ENCODE measurements around the gene GLRX. TPM values are rescaled to one million over a fixed set of nuclear protein-coding genes. Genes with fewer than 3 reads are reported as not detected.
A peak's percentile ranks its signal among the peaks of the same experiment; 100 is the strongest.

GLRX gene
- polyA plus RNA-seq, 3 donors, result 386 to 603 (median 555) TPM

DNA sequence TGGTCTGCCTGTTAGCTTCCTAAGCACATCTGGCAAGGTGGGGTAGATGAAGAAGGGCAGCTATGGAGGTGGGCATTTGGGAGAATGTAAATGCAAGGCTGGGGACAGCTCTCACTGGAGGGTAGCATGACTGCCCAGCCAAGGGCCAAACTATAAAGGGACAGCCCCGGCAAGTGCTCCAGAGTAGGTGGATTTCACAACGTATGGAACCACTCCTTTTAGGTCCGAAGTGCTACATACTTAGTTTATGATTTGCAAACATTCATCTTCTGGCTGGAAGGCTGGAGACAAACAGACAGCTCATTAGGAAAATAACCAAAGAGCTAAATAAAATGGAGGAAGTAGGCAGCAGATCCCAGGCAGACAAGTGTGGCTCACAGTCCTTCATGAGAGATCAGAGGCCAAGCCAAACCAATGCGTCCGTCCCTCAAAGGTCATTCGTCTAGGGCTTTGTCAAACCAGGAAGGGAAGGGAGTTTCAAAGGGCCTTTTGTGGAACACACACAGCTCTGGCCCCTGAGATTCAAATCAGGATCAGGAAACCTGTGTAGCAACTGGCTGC is 42.5 kb upstream of the GLRX start:
- Histone ChIP-seq H3K27me3 (ENCODE audit: control insufficient read depth in 2 of 2, insufficient read depth in 2 of 2, low read length in 2 of 2) (no peaks in the 10 kb centered on the region), H3K36me3 (replicated peaks in 1 of 2; ENCODE audit: control insufficient read depth in 1 of 2, insufficient read depth in 2 of 2, low read length in 2 of 2) (no peaks in the 10 kb centered on the region), H3K79me2 (ENCODE audit: insufficient read depth, low read length) (no peaks in the 10 kb centered on the region), H3K27ac (ENCODE audit: low read depth in 1 of 2, low read length in 2 of 2) (no peak overlapping the region), H3K4me1 (ENCODE audit: control insufficient read depth in 1 of 2, insufficient read depth in 2 of 2, low read length in 2 of 2) (peaks cover 64 to 75% of the 10 kb centered on the region in 2 donors), H4K20me1 (ENCODE audit: insufficient read depth, low read length) (no peaks in the 10 kb centered on the region), H3K9ac (ENCODE audit: insufficient read depth, low read length, poor library complexity, severe bottlenecking) (no peak overlapping the region), H3K4me3 (replicated peaks in 1 of 3; ENCODE audit: low read depth in 2 of 3, low read length in 3 of 3) (no peak overlapping the region), H3K4me2 (replicated peaks; ENCODE audit: extremely low read depth, low read length, poor library complexity, severe bottlenecking) (no peak overlapping the region), H3K9me3 (replicated peaks in 1 of 2; ENCODE audit: control insufficient read depth in 1 of 2, insufficient read depth in 1 of 2, low read length in 2 of 2) (no peaks in the 10 kb centered on the region), H2AFZ (ENCODE audit: insufficient read depth, low read depth, low read length, poor library complexity, severe bottlenecking) (no peak overlapping the region)
- TF ChIP-seq CTCF (IDR thresholded peaks at IDR 0.05), result no peak
- Mint-ChIP-seq H3K4me1 (peaks cover 77% of the 10 kb centered on the region), H3K27ac (peak overlapping the region in 2 of 7 donors; percentile 17 to 61), H3K27me3 (ENCODE audit: low read depth in 3 of 3) (peaks cover 0 to 3% (median 3%) of the 10 kb centered on the region in 3 donors), H3K9me3 (peaks cover 0 to 2% (median 0%) of the 10 kb centered on the region in 7 donors), H3K36me3 (peaks cover 0 to 8% of the 10 kb centered on the region in 2 donors), H3K4me3 (no peak overlapping the region)
- 100% methylated on average over 4 of the region's 6 CpGs for WGBS (ENCODE audit: insufficient coverage)
- no peak for DNase-seq
- intact Hi-C loops (cut with micrococcal nuclease), result loop anchor here (5.0 kb wide), 2 partner anchors 47 to 732 kb away; no protein-coding TSS in a partner anchor

- Histone ChIP-seq H3K27me3 (ENCODE audit: control insufficient read depth in 2 of 2, insufficient read depth in 2 of 2, low read length in 2 of 2) (no peaks in the 10 kb centered on the region), H2AFZ (ENCODE audit: insufficient read depth, low read depth, low read length, poor library complexity, severe bottlenecking) (no peak overlapping the region), H3K79me2 (ENCODE audit: insufficient read depth, low read length) (no peaks in the 10 kb centered on the region), H3K4me1 (ENCODE audit: control insufficient read depth in 1 of 2, insufficient read depth in 2 of 2, low read length in 2 of 2) (peaks cover 61 to 71% of the 10 kb centered on the region in 2 donors), H3K27ac (ENCODE audit: low read depth in 1 of 2, low read length in 2 of 2) (no peak overlapping the region), H3K36me3 (replicated peaks in 1 of 2; ENCODE audit: control insufficient read depth in 1 of 2, insufficient read depth in 2 of 2, low read length in 2 of 2) (no peaks in the 10 kb centered on the region), H3K4me2 (replicated peaks; ENCODE audit: extremely low read depth, low read length, poor library complexity, severe bottlenecking) (no peak overlapping the region), H3K9me3 (replicated peaks in 1 of 2; ENCODE audit: control insufficient read depth in 1 of 2, insufficient read depth in 1 of 2, low read length in 2 of 2) (no peaks in the 10 kb centered on the region), H3K9ac (ENCODE audit: insufficient read depth, low read length, poor library complexity, severe bottlenecking) (no peak overlapping the region), H4K20me1 (ENCODE audit: insufficient read depth, low read length) (no peaks in the 10 kb centered on the region), H3K4me3 (replicated peaks in 1 of 3; ENCODE audit: low read depth in 2 of 3, low read length in 3 of 3) (no peak overlapping the region)
- TF ChIP-seq CTCF (IDR thresholded peaks at IDR 0.05), result no peak
- peaks cover 0 to 9% of the 10 kb centered on the region in 2 donors for H3K36me3 Mint-ChIP-seq
- peaks cover 0 to 2% (median 0%) of the 10 kb centered on the region in 7 donors for H3K9me3 Mint-ChIP-seq
- no CpG with 5 or more reads among the region's 1 CpG for WGBS (ENCODE audit: insufficient coverage)
- no peak for DNase-seq
- no peak overlapping the region for H3K4me3 Mint-ChIP-seq
- H3K27me3 Mint-ChIP-seq (ENCODE audit: low read depth in 3 of 3), result peaks cover under 1 to 6% (median 5%) of the 10 kb centered on the region in 3 donors
- H3K27ac Mint-ChIP-seq, result peak overlapping the region in 1 of 7 donors; percentile 90
- intact Hi-C loops (cut with micrococcal nuclease), result loop anchor here in 1 of 2 donors (5.0 kb wide), 1 partner anchor 48 kb away; no protein-coding TSS in a partner anchor
- peaks cover 77% of the 10 kb centered on the region for H3K4me1 Mint-ChIP-seq
Measured at GRCh38 chr5:95864456-95864855, 41.9 kb upstream of the GLRX start.

Measured in CD14-positive monocyte (primary cell).